Measurements from ENCODE around the gene TNIP2. TPM values are rescaled to one million over a fixed set of nuclear protein-coding genes. Genes with fewer than 3 reads are reported as not detected.

The TNIP2 gene
- total RNA-seq, 1 donor from 2014 or later: 33.7 TPM

- Histone ChIP-seq H4K20me1 (ENCODE audit: insufficient read depth, low read length) (peaks cover 17% of the 10 kb centered on the region), H3K4me3 (ENCODE audit: insufficient read depth, low read depth, low read length) (no peak overlapping the region), H3K36me3 (ENCODE audit: insufficient read depth, low read length) (peaks cover 6% of the 10 kb centered on the region), H2AFZ (ENCODE audit: low read depth, low read length) (no peak overlapping the region), H3K27me3 (ENCODE audit: insufficient read depth, low read length) (no peaks in the 10 kb centered on the region), H3K4me2 (ENCODE audit: low read length) (no peak overlapping the region), H3K79me2 (ENCODE audit: insufficient read depth, low read length) (peaks cover 14% of the 10 kb centered on the region), H3K9me3 (ENCODE audit: insufficient read depth, low read depth, low read length) (no peaks in the 10 kb centered on the region), H3K9ac (ENCODE audit: low read length) (no peak overlapping the region), H3K4me1 (ENCODE audit: insufficient read depth, low read length) (no peaks in the 10 kb centered on the region), H3K27ac (ENCODE audit: low read depth, low read length) (no peak overlapping the region)
- TF ChIP-seq CTCF (IDR thresholded peaks at IDR 0.05; ENCODE audit: insufficient read depth, low read depth, low read length) (peak; percentile 8), EZH2 (IDR thresholded peaks at IDR 0.05; ENCODE audit: insufficient read depth, low read length) (no peak)
- Mint-ChIP-seq H3K4me3 (ENCODE audit: unreplicated experiment) (no peak overlapping the region), H3K27me3 (ENCODE audit: low read depth, unreplicated experiment) (no peaks in the 10 kb centered on the region), H3K9me3 (ENCODE audit: unreplicated experiment) (no peaks in the 10 kb centered on the region), H3K36me3 (ENCODE audit: low read depth, unreplicated experiment) (peaks cover 24% of the 10 kb centered on the region), H3K4me1 (ENCODE audit: low read depth, unreplicated experiment) (peaks cover 23% of the 10 kb centered on the region), H3K27ac (ENCODE audit: unreplicated experiment) (peak overlapping the region; percentile 48)
- FAIRE-seq (no peak), DNase-seq (ENCODE audit: low read depth) (no peak)
These were observed 43.8 kb downstream of the TNIP2 start for GRCh38 chr4:2712261-2712842.

- H3K36me3 ChIP-seq (ENCODE audit: insufficient read depth, low read length): peaks cover 34% of the 10 kb centered on the region
- H3K4me1 Mint-ChIP-seq (ENCODE audit: low read depth, unreplicated experiment): peaks cover 2% of the 10 kb centered on the region
- H2AFZ ChIP-seq (ENCODE audit: low read depth, low read length): no peak overlapping the region
- no peak overlapping the region for H3K27ac Mint-ChIP-seq (ENCODE audit: unreplicated experiment)
- H3K4me3 Mint-ChIP-seq (ENCODE audit: unreplicated experiment): no peak overlapping the region
- FAIRE-seq (no peak), DNase-seq (ENCODE audit: low read depth) (no peak)
- H3K36me3 Mint-ChIP-seq (ENCODE audit: low read depth, unreplicated experiment): peaks cover 12% of the 10 kb centered on the region
- no peaks in the 10 kb centered on the region for H3K9me3 ChIP-seq (ENCODE audit: insufficient read depth, low read depth, low read length)
- peaks cover 11% of the 10 kb centered on the region for H4K20me1 ChIP-seq (ENCODE audit: insufficient read depth, low read length)
- H3K27ac ChIP-seq (ENCODE audit: low read depth, low read length): no peak overlapping the region
- H3K27me3 Mint-ChIP-seq (ENCODE audit: low read depth, unreplicated experiment): no peaks in the 10 kb centered on the region
- H3K4me1 ChIP-seq (ENCODE audit: insufficient read depth, low read length): no peaks in the 10 kb centered on the region
- no peak overlapping the region for H3K4me3 ChIP-seq (ENCODE audit: insufficient read depth, low read depth, low read length)
- H3K9ac ChIP-seq (ENCODE audit: low read length): no peak overlapping the region
- H3K4me2 ChIP-seq (ENCODE audit: low read length): no peak overlapping the region
- no peak for TF ChIP-seq CTCF (IDR thresholded peaks at IDR 0.05; ENCODE audit: insufficient read depth, low read depth, low read length)
- TF ChIP-seq EZH2 (IDR thresholded peaks at IDR 0.05; ENCODE audit: insufficient read depth, low read length): no peak
- no peaks in the 10 kb centered on the region for H3K79me2 ChIP-seq (ENCODE audit: insufficient read depth, low read length)
- H3K9me3 Mint-ChIP-seq (ENCODE audit: unreplicated experiment): no peaks in the 10 kb centered on the region
- H3K27me3 ChIP-seq (ENCODE audit: insufficient read depth, low read length): no peaks in the 10 kb centered on the region
These were observed 53.4 kb downstream of the TNIP2 start for GRCh38 chr4:2702770-2703169.

GRCh38 chr4:2702361-2702760 lies 53.8 kb downstream of the TNIP2 start:
- Mint-ChIP-seq H3K27ac (ENCODE audit: unreplicated experiment) (no peak overlapping the region), H3K9me3 (ENCODE audit: unreplicated experiment) (no peaks in the 10 kb centered on the region), H3K36me3 (ENCODE audit: low read depth, unreplicated experiment) (peaks cover 12% of the 10 kb centered on the region), H3K4me1 (ENCODE audit: low read depth, unreplicated experiment) (peaks cover 2% of the 10 kb centered on the region), H3K27me3 (ENCODE audit: low read depth, unreplicated experiment) (no peaks in the 10 kb centered on the region), H3K4me3 (ENCODE audit: unreplicated experiment) (no peak overlapping the region)
- H3K4me3 ChIP-seq (ENCODE audit: insufficient read depth, low read depth, low read length): no peak overlapping the region
- H3K4me1 ChIP-seq (ENCODE audit: insufficient read depth, low read length): no peaks in the 10 kb centered on the region
- no peak for FAIRE-seq
- no peak overlapping the region for H2AFZ ChIP-seq (ENCODE audit: low read depth, low read length)
- no peak overlapping the region for H3K4me2 ChIP-seq (ENCODE audit: low read length)
- TF ChIP-seq EZH2 (IDR thresholded peaks at IDR 0.05; ENCODE audit: insufficient read depth, low read length) (no peak), CTCF (IDR thresholded peaks at IDR 0.05; ENCODE audit: insufficient read depth, low read depth, low read length) (no peak)
- no peak for DNase-seq (ENCODE audit: low read depth)
- H3K9ac ChIP-seq (ENCODE audit: low read length): no peak overlapping the region
- no peaks in the 10 kb centered on the region for H3K79me2 ChIP-seq (ENCODE audit: insufficient read depth, low read length)
- H3K36me3 ChIP-seq (ENCODE audit: insufficient read depth, low read length): peaks cover 38% of the 10 kb centered on the region
- no peaks in the 10 kb centered on the region for H3K9me3 ChIP-seq (ENCODE audit: insufficient read depth, low read depth, low read length)
- H3K27ac ChIP-seq (ENCODE audit: low read depth, low read length): no peak overlapping the region
- H4K20me1 ChIP-seq (ENCODE audit: insufficient read depth, low read length): peaks cover 13% of the 10 kb centered on the region
- H3K27me3 ChIP-seq (ENCODE audit: insufficient read depth, low read length): no peaks in the 10 kb centered on the region
